CD1c-positive myeloid dendritic cell (primary cell): ENCODE results near the gene IL6R.

ENCODE experiments used
- DNase-seq: peaks from one replicate; pipeline ENCODE4 v3.0.0-alpha.2; 2016; ENCODE audit errors: extremely low spot score

The IL6R gene

DNA sequence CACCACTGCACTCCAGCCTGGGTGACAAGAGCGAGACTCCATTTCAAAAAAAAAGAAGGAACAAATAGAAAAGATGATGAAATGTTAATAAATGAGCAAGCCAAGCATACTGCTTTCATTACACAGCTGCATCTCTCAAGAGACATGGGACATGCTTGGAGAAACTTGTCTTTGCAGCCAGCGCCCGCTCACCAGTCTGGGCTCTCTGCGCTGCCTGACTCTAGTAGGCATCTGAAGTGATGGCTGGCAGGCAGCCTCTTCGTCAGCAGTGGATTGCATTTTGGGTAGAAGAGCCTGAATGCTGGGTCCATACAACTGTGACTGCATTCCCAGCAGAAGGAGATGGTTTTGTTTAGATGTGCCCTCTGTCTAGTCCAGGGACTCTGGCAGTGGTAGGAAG lies 48.0 kb downstream of the IL6R start:
- DNase-seq = peak; percentile 30

DNA sequence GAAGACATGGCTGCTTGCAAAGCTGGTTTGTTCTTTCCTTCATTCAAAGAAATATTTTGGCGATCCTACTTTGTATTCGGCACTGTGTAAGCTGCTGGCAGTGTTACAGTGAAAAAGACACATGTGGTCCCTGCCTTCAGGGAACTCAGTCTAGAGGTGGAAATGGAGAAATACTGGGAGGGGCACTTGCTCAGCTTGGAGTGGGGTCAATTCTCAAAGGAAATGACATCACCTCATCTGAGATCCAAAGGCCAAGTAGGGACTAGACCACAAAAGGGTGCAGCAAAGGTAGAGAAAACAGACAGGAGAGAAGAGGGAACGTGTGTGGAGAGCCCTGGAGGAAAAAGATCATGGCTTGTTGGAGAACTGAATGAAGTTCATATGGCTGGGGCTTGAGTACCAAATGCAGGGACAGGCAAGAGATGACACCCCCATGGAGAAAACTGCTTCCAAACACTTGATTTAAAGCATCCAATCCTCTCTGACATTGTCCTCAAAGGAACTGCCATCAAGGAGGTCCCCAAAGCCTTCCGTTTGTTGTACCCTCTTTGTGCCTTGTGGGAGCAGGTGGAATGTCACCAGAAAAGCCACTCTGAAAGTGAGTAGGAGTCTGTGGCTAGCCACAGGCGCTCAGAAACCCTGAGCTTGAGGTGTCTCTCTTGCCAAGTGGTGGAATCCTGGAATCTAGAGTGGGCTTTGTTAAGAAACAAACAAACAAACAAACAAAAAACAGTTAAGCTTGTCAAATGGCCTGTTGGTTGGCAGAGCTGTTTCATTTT lies 48.6 kb downstream of the IL6R start:
- DNase-seq = peak; percentile 56

DNA sequence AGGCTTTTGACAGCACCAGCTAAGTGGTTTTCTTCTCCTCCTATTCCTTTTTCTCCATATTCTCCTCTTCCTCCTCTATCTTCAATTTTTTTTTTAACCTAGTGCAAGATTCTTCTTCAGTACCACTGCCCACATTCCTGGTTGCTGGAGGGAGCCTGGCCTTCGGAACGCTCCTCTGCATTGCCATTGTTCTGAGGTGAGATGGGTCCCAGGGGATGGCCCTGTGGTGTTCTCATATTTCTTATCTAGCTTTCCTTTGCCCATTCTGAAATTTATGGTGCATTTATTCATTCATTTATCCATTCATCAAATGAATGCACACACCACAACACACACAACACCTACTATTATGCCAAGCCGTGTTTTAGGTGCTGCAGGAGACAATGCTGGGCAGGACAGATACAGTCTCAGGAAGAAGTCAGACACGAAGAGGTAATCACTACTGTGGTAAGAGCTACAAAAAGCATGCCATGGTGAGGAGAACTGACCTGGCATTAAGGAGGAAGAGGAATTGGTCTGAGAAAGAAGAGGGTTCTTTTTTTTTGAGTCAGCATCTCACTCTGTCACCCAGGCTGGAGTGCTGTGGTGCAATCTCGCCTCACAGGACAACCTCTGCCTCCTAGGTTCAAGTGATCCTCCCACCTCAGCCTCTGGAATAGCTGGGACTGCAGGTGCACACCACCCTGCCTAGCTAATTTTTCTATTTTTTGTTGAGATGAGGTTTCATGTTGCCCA lies 49.4 kb downstream of the IL6R start:
- DNase-seq = peak; percentile 72

GRCh38 chr1:154456631-154457030 lies 51.5 kb downstream of the IL6R start:
- DNase-seq = peak; percentile 56

DNA sequence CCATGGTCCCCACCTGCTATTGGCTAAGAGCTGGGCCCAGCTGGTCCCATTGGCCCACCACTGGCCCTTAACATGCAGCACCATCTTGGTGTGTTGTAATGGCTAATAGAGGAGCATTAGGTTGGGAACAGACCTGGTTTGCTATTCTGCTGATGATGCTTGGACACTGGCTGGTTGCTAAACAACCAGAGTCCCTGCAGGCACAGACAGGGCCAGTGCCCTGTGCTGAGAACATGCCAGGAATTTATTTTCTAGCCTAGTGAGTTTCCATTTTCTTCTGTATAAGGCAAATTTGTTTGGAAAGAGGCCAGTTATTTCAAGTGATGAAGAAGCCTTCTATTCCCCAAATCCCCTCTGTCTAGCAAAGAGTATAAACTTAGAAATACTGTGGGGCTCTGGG lies 53.9 kb downstream of the IL6R start:
- DNase-seq = no peak

- no peak for DNase-seq
Observed at GRCh38 chr1:154460695-154461260, 55.6 kb downstream of the IL6R start.

DNA sequence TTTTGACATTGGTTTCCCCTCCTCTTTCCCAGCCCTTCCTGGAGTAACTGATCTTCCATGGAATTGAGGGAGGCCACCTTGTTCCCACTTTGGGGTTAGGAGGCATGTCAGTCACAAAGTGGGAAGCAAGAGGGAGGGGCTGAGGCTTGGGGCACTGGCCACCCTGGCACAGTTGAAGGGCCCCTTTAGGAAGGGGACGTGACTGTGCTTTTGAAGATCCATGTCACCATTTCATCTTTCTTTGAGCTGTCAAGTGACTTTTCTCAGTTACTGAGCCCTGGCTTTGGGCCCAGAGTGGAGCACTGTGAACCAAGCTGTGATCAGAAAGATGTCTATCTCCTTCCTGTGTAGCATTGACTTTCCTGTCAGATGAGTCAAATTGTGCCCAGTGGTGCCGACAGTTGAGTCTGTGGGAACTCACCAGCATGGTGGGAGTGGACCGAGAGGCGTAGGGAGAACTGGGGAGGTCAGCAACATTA lies 58.4 kb downstream of the IL6R start:
- peak; percentile 86 for DNase-seq

DNA sequence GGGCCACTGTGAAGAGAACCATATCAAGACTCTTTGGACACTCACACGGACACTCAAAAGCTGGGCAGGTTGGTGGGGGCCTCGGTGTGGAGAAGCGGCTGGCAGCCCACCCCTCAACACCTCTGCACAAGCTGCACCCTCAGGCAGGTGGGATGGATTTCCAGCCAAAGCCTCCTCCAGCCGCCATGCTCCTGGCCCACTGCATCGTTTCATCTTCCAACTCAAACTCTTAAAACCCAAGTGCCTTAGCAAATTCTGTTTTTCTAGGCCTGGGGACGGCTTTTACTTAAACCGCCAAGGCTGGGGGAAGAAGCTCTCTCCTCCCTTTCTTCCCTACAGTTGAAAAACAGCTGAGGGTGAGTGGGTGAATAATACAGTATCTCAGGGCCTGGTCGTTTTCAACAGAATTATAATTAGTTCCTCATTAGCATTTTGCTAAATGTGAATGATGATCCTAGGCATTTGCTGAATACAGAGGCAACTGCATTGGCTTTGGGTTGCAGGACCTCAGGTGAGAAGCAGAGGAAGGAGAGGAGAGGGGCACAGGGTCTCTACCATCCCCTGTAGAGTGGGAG lies 60.6 kb downstream of the IL6R start:
- DNase-seq = peak; percentile 67

DNA sequence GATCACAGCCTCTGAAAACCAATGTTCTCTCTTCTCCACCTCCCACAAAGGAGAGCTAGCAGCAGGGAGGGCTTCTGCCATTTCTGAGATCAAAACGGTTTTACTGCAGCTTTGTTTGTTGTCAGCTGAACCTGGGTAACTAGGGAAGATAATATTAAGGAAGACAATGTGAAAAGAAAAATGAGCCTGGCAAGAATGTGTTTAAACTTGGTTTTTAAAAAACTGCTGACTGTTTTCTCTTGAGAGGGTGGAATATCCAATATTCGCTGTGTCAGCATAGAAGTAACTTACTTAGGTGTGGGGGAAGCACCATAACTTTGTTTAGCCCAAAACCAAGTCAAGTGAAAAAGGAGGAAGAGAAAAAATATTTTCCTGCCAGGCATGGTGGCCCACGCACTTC lies 61.1 kb downstream of the IL6R start:
- peak; percentile 67 for DNase-seq

DNA sequence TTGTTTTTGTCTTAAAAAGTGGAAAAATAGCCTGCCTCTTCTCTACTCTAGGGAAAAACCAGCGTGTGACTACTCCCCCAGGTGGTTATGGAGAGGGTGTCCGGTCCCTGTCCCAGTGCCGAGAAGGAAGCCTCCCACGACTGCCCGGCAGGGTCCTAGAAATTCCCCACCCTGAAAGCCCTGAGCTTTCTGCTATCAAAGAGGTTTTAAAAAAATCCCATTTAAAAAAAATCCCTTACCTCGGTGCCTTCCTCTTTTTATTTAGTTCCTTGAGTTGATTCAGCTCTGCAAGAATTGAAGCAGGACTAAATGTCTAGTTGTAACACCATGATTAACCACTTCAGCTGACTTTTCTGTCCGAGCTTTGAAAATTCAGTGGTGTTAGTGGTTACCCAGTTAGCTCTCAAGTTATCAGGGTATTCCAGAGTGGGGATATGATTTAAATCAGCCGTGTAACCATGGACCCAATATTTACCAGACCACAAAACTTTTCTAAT lies 61.8 kb downstream of the IL6R start:
- peak; percentile 58 for DNase-seq

DNA sequence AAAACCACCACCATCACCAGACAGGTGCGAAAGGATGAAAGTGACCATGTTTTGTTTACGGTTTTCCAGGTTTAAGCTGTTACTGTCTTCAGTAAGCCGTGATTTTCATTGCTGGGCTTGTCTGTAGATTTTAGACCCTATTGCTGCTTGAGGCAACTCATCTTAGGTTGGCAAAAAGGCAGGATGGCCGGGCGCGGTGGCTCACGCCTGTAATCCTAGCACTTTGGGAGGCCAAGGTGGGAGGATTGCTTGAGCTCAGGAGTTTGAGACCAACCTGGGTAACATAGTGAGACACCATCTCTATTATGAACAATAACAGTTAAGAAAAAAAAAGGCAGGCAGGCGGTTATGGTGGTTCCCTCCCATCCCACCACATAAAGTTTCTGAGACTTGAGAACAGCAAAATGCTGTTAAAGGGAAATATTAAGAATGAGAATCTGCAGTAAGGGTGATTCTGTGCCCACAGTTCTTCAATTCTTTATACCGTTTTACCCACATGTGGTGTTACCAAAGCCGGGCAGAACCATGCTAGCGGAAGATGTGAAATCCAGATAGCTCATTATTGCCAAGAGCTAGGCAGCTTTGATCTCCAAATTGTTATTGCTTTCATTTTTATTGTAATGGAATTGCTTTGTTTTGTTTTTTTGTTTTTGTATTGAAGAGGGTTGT lies 62.4 kb downstream of the IL6R start:
- DNase-seq = no peak

DNA sequence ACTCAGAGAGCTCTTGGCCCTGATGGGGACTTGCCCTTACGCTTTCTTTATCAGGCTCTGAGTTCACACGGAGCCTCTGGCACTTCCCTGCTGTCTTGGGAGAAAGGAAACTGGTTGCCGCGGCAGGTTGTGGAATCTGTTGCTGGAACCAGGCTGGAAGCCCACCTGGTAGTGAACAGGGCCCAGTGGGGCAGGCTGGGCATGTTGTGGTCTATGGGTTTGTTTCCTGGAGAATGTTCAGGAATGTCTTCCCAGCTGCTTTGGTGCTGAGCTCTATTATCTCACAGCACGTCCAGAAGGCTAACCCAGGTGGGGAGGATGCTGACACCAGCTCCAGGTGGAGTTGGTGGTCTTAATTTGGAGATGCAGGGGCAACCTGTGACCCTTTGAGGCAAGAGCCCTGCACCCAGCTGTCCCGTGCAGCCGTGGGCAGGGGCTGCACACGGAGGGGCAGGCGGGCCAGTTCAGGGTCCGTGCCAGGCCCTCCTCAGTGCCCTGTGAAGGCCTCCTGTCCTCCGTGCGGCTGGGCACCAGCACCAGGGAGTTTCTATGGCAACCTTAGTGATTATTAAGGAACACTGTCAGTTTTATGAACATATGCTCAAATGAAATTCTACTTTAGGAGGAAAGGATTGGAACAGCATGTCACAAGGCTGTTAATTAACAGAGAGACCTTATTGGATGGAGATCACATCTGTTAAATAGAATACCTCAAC lies 63.5 kb downstream of the IL6R start:
- no peak for DNase-seq

GRCh38 chr1:154469844-154470560 lies 64.9 kb downstream of the IL6R start:
- no peak for DNase-seq

DNA sequence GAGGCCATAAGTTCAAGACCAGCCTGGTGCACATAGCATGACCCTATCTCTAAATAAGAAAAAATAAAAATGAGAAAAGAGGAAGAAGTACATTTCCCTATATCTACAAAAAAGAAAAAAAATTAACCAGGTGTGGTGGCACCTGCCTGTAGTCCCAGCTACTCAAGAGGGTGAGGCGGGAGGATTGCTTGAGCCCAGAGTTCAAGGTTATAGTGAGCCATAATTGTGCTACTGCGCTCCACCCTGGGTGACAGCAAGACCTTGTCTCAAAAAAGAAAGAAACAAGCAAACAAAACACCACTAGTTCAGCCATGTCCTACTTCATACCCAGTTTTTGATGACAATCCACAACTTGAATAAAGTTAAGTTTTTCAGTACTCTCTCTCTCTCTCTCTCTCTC lies 66.2 kb downstream of the IL6R start:
- DNase-seq = no peak

DNA sequence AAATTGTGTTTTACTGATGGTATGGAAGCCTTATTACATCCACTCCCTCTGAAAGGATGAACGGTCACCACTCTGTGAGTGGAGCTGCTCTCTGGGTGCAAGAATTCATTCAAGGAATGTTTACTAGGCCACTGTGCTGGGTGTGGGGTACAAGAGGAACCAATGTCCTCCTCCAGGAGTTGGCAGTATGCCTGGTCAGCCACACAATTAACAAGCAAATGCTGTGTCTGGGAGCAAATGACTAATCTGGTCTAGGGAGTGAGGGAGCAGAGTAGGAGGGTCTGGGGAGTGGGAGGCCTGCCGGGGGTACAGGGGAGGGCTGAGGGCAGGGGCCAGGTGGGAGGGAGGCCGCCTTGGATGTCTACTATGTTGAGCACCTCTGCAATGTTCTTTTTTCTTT lies 69.7 kb downstream of the IL6R start:
- DNase-seq = peak; percentile 79

DNA sequence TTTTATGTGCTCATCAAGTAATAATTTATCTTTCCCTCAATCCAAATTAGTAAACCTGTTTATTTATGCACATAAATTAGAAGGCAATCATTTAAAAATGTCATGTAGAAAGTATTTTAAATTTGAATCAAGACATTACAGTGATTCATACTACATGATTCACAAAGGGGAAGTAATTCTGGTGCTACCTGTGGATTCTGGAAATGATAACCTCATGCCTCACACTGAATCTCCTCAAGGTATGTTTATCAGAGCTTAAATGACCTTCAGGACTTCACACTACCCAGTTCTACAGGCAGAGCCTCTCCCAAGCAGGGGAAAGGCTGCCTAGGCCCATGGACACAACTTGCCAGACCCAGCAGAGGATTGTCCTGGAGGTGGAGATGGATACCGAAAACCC lies 71.6 kb downstream of the IL6R start:
- DNase-seq = no peak

- DNase-seq = no peak
Observed at GRCh38 chr1:154478013-154478412, 72.9 kb downstream of the IL6R start.

DNA sequence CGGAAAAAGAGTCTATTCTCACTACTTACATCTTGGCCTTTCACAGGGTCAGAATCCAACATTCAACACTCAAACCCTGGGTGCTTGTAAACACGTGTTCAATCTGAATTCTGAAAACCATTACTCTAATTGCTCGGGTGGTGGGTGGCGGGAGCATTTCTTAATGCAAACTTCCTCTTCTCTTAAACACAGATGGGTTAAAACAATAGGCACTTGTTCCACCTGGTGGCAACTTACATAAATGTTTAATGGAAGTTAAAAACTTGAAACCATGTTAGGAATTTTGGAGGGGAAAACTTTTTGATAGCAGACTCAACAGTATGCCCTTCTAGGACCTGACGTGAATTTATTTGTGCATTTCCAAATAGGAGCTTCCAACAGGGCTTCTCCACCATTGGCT lies 73.5 kb downstream of the IL6R start:
- peak; percentile 88 for DNase-seq

DNA sequence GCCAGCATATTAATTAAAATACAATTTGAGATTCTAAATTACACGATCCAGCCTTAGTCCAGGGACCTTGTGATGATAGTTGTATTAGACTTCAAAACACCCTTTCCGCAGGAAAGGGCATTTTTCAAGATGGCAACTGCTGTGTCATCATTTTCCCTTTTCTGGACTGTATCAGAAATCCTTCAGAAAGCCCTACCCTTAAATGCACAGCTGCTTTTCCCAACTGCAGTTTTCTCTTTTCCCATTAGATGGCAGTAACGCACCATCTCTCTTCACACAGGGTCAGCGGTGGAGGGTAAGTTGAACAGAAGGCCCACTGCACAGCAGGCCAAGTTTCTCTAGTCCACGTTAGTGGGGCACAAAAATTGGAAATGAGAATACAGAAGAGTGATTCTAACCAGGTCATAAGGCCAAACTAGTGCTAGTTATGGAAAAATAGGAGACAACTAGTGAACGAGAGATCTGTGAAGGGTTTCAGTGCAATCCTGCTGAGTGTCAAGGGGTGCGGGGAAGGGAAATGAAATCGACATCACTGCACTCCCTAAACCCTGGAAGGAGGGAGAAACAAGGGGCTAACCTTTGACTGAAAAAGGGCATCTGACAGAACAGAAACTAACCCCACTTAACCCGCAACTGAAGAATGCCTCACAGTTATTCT lies 74.8 kb downstream of the IL6R start:
- peak; percentile 89 for DNase-seq

DNA sequence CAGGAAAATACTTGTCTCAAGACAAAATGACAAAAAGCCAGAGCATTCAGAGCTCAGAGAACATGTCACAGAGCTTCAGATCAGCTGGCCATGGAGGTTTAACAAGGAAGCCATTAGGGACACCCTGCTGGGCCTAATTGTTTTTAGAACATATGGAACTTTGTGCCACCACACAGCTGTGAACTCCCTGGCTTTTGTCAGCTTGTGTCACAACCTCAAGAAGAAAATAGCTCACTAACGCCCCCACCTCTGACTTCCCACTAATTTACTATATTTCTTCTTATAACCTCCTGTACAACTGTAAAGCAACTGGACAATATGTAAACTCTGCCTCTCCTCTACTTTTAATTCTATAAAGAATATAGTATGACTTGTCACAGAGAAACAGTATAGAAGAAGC lies 75.9 kb downstream of the IL6R start:
- no peak for DNase-seq
